MM.1S (cell line): ENCODE results near the gene ARL4A.

Experiments
- DNase-seq: peaks from one replicate; pipeline ENCODE4 v3.0.0-alpha.2; 2015
- H2AFZ ChIP-seq: fragments of 300-600 bp; sonication (generic); 2 replicates; pipeline ENCODE4 v1.6.0; 2016; ENCODE audit warnings: antibody characterized with exemption, low read length
- H3F3A ChIP-seq: fragments of 300-600 bp; sonication (generic); 2 replicates; pipeline ENCODE4 v1.6.1; 2016; ENCODE audit warnings: mild to moderate bottlenecking, antibody characterized with exemption, low read length, moderate library complexity, mixed read lengths; ENCODE audit not compliant: insufficient read depth
- H3K27ac ChIP-seq: fragments of 300-600 bp; sonication (generic); 2 replicates; pipeline ENCODE4 v1.5.1; 2016; ENCODE audit warnings: mild to moderate bottlenecking, low read length
- H3K27me3 ChIP-seq: fragments of 300-600 bp; sonication (generic); replicated peaks from 2 replicates; pipeline ENCODE4 v1.6.0; 2016; ENCODE audit warnings: low read length; ENCODE audit not compliant: insufficient read depth
- H3K36me3 ChIP-seq: fragments of 300-600 bp; sonication (generic); replicated peaks from 2 replicates; pipeline ENCODE4 v1.6.1; 2016; ENCODE audit warnings: mild to moderate bottlenecking, low read length, mixed read lengths; ENCODE audit not compliant: insufficient read depth
- H3K4me1 ChIP-seq: fragments of 300-600 bp; sonication (generic); 2 replicates; pipeline ENCODE4 v1.6.1; 2016; ENCODE audit warnings: low read length, mixed read lengths
- H3K4me2 ChIP-seq: fragments of 300-600 bp; sonication (generic); 2 replicates; pipeline ENCODE4 v1.6.0; 2016; ENCODE audit warnings: low read depth, low read length
- H3K4me3 ChIP-seq: fragments of 300-600 bp; sonication (generic); 2 replicates; pipeline ENCODE4 v1.5.1; 2016; ENCODE audit warnings: low read length, mixed read lengths
- H3K79me2 ChIP-seq: fragments of 300-600 bp; sonication (generic); 2 replicates; pipeline ENCODE4 v1.6.1; 2016; ENCODE audit warnings: mixed run types, low read length, mixed read lengths
- H3K9ac ChIP-seq: fragments of 300-600 bp; sonication (generic); 2 replicates; pipeline ENCODE4 v1.6.1; 2016; ENCODE audit warnings: low read length, mixed read lengths
- H3K9me2 ChIP-seq: fragments of 300-600 bp; sonication (generic); replicated peaks from 2 replicates; pipeline ENCODE4 v1.6.1; 2016; ENCODE audit warnings: mild to moderate bottlenecking, low read length, mixed read lengths; ENCODE audit not compliant: insufficient read depth
- H3K9me3 ChIP-seq: fragments of 300-600 bp; sonication (generic); replicated peaks from 2 replicates; pipeline ENCODE4 v1.6.1; 2016; ENCODE audit warnings: mild to moderate bottlenecking, low read length, mixed read lengths; ENCODE audit not compliant: insufficient read depth
- H4K20me1 ChIP-seq: fragments of 300-600 bp; sonication (generic); 2 replicates; pipeline ENCODE4 v1.6.1; 2016; ENCODE audit warnings: mild to moderate bottlenecking, low read length, moderate library complexity, mixed read lengths; ENCODE audit not compliant: insufficient read depth
- CTCF ChIP-seq: fragments of 300-600 bp; sonication (generic); IDR thresholded peaks from 2 replicates; pipeline ENCODE4 v1.5.1; 2016; ENCODE audit warnings: antibody characterized with exemption, low read length, mixed read lengths
- EZH2 ChIP-seq: fragments of 300-600 bp; sonication (generic); optimal IDR thresholded peaks from 2 replicates; pipeline ENCODE3; 2017; ENCODE audit warnings: low read depth, mild to moderate bottlenecking, antibody characterized with exemption, low read length, mixed read lengths
- EZH2phosphoT487 ChIP-seq: fragments of 300-600 bp; sonication (generic); IDR thresholded peaks from 2 replicates; pipeline ENCODE4 v1.6.1; 2018; ENCODE audit warnings: antibody characterized with exemption, low read length

The ARL4A gene

GRCh38 chr7:12714379-12714737, 26.9 kb downstream of the ARL4A start:
- Histone ChIP-seq H3F3A (no peaks in the 10 kb centered on the region), H4K20me1 (no peaks in the 10 kb centered on the region), H3K4me1 (no peaks in the 10 kb centered on the region), H3K36me3 (no peaks in the 10 kb centered on the region), H3K27me3 (no peaks in the 10 kb centered on the region), H3K27ac (no peak overlapping the region), H3K4me3 (no peak overlapping the region), H3K9ac (no peak overlapping the region), H3K9me3 (no peaks in the 10 kb centered on the region), H3K4me2 (no peak overlapping the region), H3K79me2 (no peaks in the 10 kb centered on the region), H3K9me2 (no peaks in the 10 kb centered on the region), H2AFZ (no peak overlapping the region)
- TF ChIP-seq CTCF = no peak
- no peak for TF ChIP-seq EZH2
- no peak for TF ChIP-seq EZH2phosphoT487
- DNase-seq = no peak

- Histone ChIP-seq H3F3A (no peaks in the 10 kb centered on the region), H3K4me3 (no peak overlapping the region), H3K9me3 (no peaks in the 10 kb centered on the region), H2AFZ (no peak overlapping the region), H3K9ac (no peak overlapping the region), H4K20me1 (no peaks in the 10 kb centered on the region), H3K36me3 (no peaks in the 10 kb centered on the region), H3K4me2 (no peak overlapping the region), H3K9me2 (no peaks in the 10 kb centered on the region), H3K27me3 (no peaks in the 10 kb centered on the region), H3K79me2 (no peaks in the 10 kb centered on the region), H3K4me1 (no peaks in the 10 kb centered on the region), H3K27ac (no peak overlapping the region)
- no peak for TF ChIP-seq EZH2phosphoT487
- TF ChIP-seq CTCF = no peak
- no peak for TF ChIP-seq EZH2
- no peak for DNase-seq
These were observed 28.1 kb downstream of the ARL4A start for GRCh38 chr7:12715372-12716133.

GRCh38 chr7:12716134-12716681, 28.8 kb downstream of the ARL4A start:
- Histone ChIP-seq H3K9ac (no peak overlapping the region), H3K4me2 (no peak overlapping the region), H3K9me3 (no peaks in the 10 kb centered on the region), H3K27me3 (no peaks in the 10 kb centered on the region), H3K4me1 (no peaks in the 10 kb centered on the region), H3K79me2 (no peaks in the 10 kb centered on the region), H3K4me3 (no peak overlapping the region), H3K9me2 (no peaks in the 10 kb centered on the region), H4K20me1 (no peaks in the 10 kb centered on the region), H3K36me3 (no peaks in the 10 kb centered on the region), H3F3A (no peaks in the 10 kb centered on the region), H2AFZ (no peak overlapping the region), H3K27ac (no peak overlapping the region)
- no peak for DNase-seq
- no peak for TF ChIP-seq EZH2
- TF ChIP-seq EZH2phosphoT487 = no peak

- Histone ChIP-seq H3K36me3 (no peaks in the 10 kb centered on the region), H3K9me3 (no peaks in the 10 kb centered on the region), H3K9me2 (no peaks in the 10 kb centered on the region), H3K4me3 (no peak overlapping the region), H3K4me2 (no peak overlapping the region), H3K27ac (no peak overlapping the region), H3K27me3 (no peaks in the 10 kb centered on the region), H3K9ac (no peak overlapping the region), H3K79me2 (no peaks in the 10 kb centered on the region), H2AFZ (no peak overlapping the region), H4K20me1 (no peaks in the 10 kb centered on the region), H3F3A (no peaks in the 10 kb centered on the region), H3K4me1 (no peaks in the 10 kb centered on the region)
- DNase-seq = no peak
- TF ChIP-seq CTCF (no peak), EZH2phosphoT487 (no peak), EZH2 (no peak)
These were observed 29.3 kb downstream of the ARL4A start for GRCh38 chr7:12716722-12717121.
